Occipital lobe (tissue), 2 donors: ENCODE data around the gene CES5A. TPM values are rescaled to one million over a fixed set of nuclear protein-coding genes. Genes with fewer than 3 reads are reported as not detected.
"Not testable (repeated sequence)": the region's sequence is repeated elsewhere in the genome, so short reads cannot be mapped to it uniquely, and the experiment has no call there.

Experiments used
- DNase-seq: peaks from one replicate; lab custom pipeline; 2025; lab: John Stamatoyannopoulos, UW
- total RNA-seq: library from RNA; depleted of rRNA; stranded (reverse); fragments of >200 nt; gene quantifications from one replicate; pipeline ENCODE4 v1.2.3, GENCODE V29; 2014

Gene CES5A, protein sequence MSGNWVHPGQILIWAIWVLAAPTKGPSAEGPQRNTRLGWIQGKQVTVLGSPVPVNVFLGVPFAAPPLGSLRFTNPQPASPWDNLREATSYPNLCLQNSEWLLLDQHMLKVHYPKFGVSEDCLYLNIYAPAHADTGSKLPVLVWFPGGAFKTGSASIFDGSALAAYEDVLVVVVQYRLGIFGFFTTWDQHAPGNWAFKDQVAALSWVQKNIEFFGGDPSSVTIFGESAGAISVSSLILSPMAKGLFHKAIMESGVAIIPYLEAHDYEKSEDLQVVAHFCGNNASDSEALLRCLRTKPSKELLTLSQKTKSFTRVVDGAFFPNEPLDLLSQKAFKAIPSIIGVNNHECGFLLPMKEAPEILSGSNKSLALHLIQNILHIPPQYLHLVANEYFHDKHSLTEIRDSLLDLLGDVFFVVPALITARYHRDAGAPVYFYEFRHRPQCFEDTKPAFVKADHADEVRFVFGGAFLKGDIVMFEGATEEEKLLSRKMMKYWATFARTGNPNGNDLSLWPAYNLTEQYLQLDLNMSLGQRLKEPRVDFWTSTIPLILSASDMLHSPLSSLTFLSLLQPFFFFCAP
- 0.16 TPM for total RNA-seq

DNA sequence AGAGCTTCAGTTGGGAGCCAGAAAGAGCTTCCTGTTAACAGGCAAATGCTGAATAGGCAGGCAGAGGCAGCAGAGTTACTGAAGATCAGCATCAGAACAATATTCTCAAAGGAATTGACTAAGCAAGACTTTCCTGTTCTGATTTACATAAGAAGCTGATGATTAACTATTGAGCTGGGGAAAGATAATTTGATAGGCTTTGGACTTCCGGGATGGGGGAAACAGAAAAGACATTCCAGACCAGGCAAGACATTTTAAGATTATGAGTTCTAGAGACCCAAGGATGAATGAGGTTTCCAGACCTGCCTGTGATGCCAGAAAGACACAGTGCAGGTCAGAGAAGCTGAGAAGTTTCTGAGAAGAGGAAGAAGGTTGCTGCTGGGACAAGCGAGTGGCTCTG is at the start of gene CES5A:
TSS of gene CES5A (minus strand) at position 101 of the 400 bp plus-strand sequence. CDS start 152 bp downstream, outside the sequence.
- DNase-seq = no peak

DNA sequence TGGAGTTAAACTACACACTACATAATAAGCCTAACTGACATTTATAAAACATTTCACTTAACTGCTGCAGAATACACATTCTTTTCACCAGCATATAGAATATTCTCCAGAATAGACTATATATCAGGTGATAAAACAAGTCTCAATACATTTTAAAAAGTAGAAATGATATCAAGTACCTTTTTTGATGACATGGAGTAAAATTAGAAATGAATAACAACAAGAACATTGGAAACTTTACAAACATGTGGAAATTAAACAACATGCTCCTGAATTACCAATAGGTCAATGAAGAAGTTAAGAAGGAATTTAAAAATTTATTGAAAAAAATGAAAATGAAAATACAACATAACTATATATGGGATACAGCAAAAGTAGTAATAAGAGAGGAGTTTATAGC is 47.5 kb upstream of the CES5A start:
- no peak for DNase-seq

DNA sequence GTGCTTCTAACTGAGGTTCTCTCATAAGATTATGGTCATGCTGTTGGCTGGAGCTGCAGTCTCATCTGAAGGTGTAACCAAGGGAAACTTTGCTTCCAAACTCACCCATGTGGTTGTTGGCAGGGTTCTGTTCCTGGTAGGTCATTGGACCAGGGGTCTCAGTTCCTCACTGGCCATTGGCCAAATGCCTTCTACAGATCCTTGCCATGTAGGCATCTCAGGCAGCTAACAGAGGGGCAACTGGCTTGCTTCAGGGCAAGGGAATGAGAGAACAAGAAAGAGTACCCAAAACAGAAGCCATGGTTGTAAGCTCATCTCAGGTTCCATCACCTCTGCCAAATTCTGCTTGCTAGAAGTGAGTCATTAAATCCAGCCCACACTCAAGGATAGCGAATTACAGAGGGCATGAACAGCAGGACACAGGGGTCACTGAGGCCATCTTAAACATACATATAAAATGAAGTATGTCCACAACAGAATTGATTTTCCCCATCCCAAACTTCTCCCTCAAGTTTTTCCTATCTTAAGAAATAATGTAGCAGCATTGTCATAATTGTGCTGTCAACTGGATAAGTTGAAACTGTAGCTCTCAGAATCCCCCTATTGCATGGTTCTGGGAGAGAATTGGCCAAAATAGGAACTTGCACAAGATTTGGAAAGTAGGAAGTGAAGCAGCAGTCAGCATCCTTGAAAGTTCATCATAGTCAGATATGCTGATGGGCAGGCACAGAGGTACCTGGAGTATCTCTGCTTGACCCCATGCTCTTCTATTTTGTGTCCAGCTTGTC is 42.4 kb upstream of the CES5A start:
- DNase-seq = no peak

DNA sequence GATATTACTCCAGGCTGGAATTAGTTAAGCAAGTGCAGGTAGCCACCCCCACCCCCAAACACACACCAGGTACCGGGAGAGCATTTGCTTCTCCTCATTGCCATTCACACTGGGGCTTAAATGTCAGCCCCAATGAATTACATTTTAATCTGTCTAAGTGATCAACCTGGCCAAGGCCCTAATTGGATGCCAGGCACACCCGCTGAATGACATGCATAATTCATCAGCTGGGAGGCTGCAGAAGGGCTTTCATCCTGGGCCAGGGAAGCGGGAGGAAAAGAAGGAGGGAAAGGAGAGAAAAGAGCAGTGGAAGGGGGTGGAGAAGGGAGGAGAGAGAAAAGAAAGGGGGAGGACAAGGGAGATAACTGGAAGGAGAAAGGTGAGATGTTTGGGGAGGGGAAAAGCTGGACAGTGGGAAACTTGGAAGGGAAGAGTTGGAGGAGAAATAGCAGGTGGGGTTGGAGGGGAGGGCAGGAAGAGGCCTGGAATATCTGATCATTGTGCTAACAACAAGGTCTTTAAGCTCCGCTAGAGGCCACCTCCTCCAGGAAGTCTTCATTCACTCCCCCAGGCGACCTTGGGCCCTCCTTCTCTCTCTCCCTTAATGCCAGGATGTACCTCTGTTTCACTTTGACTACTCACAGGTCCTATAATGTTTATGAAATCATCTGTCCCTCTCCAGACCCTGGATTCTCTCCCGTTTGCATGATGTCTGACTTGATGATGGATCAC is 40.1 kb upstream of the CES5A start:
- DNase-seq = no peak

DNA sequence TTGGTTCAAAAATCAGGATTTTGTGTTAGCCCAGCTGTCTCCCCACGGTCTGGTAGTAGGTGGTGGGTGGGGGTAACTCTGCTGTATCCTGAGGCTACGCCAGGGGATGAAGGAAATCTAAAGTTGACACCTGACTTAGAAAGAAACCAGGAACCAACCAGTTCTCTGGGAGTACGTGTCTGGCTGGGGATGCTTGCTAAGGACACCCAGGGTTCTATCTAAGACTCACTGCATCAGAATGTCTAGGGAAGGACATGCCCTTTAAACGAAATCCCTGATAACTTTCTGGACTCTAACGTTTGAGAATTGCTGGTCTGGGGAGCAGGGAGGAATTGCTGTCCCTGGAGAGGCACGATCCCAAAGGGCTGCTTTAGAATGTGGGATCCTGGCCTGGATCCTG is 39.2 kb upstream of the CES5A start:
- DNase-seq = no peak

DNA sequence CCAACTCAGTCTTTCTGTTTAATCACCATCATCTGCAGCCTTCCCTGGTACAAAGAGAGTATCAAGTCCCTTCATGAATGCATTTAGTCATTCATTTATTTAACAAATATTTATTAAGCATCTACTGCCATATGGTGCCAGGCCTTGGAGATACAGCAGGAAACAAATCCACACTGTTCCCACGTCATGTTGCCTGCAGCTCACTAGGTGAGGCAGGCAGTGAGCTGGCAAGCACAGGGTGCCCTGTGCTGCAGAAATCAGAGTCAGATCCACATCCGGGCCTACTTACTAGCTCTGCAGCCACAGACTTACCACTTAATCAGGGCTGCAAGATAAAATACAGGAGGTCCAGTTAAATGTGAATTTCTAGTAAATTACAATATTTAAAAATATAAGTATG is 38.5 kb upstream of the CES5A start:
- DNase-seq = no peak

DNA sequence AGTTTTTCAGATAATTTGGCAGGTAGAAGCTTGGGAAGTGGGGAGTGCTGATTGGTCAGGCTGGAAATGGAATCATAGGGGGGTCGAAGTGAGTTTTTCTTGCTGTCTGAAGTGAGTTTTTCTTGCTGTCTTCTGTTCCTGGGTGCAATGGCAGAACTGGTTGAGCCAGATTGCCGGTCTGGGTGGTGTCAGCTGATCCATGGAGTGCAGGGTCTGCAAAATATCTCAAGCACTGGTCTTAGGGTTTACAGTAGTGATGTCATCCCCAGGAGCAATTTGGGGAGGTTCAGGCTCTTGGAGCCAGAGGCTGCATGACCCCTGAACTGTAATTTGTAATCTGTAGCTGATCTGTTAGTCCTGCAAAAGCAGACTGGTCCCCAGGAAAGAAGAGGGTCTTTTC is 37.9 kb upstream of the CES5A start:
- not testable (repeated sequence) for DNase-seq

DNA sequence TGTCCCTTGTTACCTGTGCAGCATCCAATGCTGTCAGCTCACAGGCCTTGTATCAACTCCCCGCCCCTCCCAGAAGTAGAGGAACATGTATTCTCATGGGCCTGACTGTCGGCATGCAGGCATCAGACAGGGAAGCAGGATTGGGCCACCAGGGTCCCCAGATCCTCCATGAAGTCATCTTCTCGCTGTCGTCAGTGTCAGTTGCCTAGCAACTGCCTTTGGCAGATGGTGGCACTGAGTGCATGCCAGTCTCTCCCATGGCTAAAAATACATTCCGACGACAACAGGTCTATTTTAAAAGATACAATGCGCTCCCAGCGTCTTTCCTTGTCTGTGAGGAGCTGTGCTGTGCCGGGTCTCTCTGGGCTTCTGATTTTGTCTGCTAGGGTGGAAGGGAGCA is 36.8 kb upstream of the CES5A start:
- DNase-seq = peak; percentile 85

DNA sequence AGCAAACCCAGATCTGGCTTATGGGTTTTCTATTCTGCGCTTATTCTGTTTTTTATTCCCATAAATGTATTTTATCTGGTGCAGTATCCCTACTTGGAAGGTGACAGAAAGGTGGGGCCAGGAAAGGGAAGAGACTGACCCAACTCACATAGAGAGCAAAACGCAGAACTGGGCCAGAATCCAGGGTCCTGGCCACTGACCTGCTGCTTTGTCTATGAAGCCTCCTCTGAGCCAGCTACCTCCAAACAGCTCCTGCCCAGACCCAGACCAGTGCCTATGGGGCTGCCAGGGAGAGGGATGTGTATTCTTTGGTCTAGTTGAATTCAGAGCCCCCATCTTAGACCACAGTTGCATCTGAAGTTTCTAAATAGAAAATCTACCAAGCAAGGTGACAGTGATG is 36.4 kb upstream of the CES5A start:
- no peak for DNase-seq

DNA sequence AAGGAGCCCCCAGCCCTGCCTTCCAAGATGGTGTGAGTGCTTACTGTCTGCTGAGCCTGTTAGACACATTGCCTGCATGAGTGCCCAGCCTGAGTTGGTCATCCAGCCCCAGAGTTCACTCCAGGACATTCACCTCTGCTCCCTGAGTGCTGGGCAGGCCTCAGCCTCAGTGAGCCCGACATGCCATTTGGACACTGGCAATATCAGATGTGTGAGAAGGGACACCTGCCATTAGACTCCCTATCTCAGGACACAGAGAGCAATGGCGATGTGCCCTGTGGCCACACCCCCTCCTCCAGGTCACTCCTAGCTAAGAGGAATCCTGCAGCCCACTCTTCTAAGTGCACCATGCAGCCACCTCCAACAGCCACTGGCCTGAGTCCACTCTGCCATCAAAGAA is 34.7 kb upstream of the CES5A start:
- DNase-seq = no peak

DNA sequence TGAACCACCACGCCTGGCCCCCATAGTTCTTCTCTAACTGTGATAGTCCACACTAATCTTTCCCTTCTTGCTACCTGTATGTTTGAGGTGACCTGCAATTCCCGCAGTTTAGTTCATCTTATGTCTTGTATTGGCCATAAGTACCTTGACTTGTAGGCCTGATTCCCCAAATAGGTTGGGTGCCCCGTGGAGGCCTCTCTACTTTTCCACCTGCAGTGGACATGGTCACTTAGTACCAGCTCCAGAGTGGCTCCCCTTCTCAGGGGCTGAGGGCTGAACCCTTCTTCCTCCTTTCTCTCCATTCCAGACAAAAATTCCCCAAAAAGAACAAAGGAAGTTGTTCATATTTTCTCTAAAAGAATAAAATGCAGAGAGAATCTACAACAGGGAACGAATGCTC is 33.5 kb upstream of the CES5A start:
- DNase-seq = no peak

DNA sequence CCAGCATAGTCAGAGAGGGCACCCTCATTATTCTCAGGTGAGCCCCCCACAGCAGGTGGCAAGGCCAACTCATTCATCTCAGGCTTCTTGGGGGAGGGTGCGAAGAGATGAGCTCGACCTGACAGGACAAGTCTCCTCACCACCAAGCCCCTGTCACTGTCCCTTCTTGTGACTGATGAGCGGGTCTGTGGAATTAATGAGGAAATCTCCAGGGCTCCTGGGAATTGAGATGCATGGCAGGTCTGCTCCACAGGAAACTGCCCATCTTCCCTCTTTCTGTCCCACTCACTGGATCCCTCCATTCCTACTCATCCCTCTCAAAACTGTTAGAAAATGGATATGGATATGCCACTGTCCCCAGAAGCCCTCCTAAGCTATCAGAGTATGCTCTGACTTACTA is 32.5 kb upstream of the CES5A start:
- DNase-seq = no peak

DNA sequence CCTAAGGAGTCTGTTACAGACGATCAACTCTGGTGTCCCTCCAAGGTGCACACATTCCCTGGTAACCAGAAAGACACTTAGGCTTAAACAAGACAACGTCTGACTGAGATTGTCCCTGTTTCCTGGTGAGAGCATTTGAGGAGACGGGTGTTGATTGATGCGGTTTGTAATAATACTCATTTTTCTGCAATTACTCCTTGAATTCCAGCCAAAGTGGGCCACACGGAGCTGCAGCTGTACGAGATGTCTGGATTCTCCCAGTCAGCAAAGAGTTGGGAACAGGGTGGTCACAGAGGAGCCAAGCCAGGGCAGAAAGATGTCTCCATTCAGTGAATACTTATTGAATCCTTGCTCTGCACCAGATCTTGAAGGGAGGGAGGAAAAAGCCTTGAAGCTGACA is 30.9 kb upstream of the CES5A start:
- DNase-seq = no peak

DNA sequence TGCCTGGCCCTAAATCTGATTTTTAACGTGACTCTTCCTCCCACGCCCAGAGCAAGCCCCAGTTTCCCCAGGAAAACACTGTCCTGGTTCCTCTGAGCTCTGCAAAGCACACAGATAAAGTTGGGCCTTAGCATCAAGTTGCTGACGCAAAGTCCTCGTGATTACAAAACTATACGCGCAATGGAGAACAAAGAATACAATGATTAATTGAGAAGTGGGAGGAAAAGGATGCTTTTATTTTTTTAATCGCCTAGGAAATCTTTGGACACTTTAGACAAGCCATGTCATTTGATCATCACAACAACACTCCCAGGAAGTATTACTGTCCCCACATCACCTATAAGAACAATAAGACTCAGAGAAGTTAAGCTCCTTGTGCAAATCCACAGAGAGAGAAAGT is 30.5 kb upstream of the CES5A start:
- DNase-seq = no peak

DNA sequence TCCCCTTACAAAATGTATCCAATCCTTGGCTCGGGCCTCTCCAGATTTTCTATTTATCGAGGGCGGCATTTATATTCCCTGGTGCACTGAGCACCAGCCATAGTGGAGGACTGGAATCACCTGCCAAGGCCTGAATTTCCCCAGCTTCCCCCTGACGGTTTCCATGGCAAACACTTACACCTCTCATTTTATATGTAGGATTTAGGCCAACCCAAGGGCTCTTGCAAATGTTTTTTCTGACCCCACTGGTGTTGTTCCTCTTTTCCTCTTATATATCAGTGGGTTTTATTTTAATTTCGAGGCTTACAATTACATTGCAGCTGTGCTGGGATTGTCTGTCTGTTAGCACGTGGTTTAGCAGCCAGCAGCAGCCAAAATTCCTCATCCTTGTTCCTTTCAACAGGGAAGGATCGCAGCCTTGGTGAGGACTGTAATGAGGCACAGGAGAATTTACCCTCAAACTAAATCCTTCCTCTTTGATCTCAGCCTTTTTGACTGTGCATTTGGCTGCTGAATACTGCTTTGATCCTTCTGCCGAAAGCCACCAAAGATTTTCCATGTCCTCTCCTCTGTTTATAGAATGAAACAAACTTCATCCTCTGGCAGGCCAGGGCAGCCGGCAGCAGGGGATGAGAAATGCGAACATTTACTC is 26.5 kb upstream of the CES5A start:
- no peak for DNase-seq

DNA sequence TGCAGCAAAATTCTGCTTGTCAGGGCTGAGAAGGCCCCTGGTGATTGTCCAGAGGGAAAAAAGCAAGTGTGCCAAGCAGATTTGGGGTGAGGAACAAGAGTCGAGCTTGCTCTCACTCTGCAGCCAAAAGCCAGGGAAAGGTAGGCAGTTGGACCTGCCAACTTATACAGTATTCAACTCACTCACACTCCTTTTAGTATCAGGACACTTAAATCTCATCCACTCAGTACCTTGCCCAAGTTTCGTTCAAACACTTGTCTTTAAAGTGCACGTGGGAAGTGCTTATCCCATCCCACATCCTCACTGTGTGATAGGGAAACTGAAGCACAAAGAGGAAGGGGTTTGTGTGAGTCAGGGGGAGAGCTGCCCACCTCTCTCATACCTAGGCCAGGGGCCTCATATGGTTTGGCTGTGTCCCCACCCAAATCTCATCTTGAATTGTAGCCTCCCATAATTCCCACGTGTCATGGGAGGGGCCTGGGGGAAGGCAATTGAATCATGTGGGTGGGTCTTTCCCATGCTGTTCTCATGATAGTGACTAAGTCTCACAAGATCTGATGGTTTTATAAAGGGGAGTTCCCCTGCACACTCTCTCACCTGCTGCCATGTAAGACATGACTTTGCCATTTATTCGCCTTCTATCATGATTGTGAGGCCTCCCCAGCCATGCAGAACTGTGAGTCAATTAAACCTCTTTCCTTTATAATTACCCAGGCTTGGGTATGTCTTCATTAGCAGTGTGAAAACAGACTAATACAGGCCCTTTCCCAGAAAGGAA is 25.6 kb upstream of the CES5A start:
- DNase-seq = no peak

DNA sequence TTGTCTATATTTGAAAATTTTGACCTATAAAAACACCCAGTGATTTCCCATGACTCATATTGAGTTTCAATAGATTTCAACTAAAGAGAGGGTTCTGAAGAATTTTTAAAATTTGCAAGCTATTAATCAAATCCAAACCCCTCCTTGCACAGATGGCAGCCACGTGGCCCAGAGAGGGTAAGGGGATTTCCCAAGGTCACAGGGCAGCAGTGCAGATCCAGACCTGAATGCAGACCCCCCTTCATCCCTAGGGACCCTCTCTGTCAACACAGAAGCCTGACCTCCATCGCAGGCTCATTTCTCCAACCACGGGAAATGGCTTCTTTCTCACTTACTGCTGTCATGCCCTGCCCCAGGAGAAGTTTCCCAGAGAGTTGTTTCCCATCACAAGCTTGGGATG is 24.7 kb upstream of the CES5A start:
- no peak for DNase-seq

DNA sequence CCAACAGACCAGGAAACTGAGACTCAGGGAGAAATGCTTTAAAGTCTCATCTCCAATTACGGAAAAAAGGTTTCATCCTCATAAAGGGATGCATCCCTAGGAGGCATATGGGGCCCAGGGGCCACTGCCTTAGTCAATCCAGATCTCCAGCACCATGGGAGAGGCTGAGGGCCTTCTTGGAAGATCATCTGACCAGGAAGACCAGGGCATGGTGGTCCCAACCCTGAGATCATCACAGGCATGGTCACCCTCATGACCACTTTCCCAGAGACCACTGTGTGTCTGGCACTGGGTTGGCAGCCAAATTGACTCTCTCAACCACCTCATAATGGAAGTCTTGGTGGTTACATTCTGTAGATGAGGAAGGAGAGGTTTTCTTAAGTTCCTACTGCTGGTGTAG is 23.4 kb upstream of the CES5A start:
- no peak for DNase-seq

DNA sequence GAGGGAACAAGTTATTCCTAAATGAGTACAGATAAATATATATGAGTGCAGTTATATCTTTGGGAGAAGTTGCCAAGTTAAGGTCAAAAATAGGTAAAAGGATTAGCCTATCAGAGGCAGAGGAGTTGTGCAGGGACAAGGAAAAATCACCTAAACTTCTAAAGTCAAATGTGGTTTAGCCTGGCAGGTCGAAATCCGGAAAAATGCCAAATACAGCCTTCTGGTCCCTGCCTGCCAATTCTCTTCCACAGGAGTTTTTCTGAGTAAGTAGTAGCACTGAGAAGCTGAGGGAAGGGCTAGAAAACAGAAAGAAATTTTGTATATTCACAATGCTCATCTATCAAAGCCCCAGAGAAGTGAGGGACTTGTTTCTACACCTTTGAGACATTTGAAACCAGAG is 17.6 kb upstream of the CES5A start:
- no peak for DNase-seq

DNA sequence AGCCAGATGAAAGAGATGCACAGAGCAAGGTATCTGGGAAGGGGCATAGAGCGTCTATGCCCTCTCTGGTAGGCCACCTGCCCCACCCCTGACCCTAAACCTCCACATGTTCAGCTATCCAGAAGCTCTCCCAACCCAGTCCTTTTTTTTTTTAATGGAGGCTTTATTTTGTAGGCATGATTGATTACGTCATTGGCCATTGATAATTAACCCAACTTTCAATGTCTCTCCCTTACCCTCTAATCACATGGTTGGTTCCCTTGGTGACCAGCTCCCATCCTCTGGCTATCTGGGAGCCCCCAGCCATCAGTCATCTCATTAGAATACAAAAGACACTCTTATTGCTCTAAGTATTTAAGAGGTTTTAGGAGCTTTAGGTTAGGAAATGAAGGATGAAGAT is 14.3 kb upstream of the CES5A start:
- no peak for DNase-seq

DNA sequence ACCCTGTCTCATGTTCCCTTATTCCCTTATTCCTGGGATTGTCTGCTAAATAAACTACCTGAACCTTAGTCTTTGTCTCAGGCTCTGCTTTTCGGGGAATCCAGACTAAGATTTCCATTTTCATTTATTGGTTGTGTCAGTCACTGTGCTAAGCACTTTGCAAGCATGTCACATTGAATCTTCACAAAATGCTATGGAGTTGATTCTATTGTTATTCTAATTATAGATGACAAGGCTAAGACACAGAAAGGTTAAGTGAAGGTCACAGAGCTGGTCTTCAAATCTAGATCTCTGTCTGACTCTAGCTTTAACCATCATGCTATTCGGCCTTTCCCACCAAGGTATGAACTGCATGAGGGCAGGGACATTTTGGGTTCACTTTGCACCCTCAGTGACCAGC is 13.4 kb upstream of the CES5A start:
- no peak for DNase-seq
